Central memory CD4-positive, alpha-beta T cell (primary cell): Measurements from ENCODE around the gene ACER1.
"Not testable (repeated sequence)": the region's sequence is repeated elsewhere in the genome, so short reads cannot be mapped to it uniquely, and the experiment has no call there.

ENCODE experiments used
- DNase-seq: peaks from one replicate; pipeline ENCODE4 v3.0.0; 2022

ACER1 gene

DNA sequence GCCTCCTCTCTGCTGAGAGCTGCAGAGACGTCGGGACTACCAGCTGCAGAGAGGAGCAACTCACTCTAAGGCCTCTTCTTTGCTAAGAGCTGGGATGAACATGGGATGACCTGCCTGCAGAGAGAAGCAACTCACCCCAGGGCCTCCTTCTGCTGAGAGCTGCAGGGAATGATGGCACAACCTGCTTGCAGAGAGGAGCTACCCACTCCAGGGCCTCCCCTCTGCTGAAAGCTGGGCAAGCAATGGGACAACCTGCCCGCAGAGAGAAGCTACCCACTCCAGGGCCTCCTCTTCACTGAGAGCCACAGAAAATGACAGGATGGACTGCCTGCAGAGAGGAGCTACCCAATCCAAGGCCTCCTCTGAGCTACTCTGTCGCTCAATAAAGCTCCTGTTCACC is 46.7 kb downstream of the ACER1 start:
- DNase-seq = no peak

DNA sequence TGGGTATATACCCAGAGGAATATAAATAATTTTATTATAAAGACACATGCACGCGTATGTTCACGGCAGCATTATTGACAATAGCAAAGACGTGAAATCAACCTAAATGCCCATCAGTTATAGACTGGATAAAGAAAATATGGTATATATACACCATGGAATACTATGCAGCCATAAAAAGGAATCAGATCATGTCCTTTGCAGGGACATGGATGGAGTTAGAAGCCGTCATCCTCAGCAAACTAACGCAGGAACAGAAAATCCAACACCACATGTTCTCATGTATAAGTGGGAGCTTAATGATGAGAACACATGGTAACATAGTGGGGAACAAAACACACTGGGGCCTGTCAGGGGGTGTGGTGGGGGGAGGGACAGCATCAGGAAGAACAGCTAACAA is 51.0 kb downstream of the ACER1 start:
- DNase-seq = not testable (repeated sequence)

DNA sequence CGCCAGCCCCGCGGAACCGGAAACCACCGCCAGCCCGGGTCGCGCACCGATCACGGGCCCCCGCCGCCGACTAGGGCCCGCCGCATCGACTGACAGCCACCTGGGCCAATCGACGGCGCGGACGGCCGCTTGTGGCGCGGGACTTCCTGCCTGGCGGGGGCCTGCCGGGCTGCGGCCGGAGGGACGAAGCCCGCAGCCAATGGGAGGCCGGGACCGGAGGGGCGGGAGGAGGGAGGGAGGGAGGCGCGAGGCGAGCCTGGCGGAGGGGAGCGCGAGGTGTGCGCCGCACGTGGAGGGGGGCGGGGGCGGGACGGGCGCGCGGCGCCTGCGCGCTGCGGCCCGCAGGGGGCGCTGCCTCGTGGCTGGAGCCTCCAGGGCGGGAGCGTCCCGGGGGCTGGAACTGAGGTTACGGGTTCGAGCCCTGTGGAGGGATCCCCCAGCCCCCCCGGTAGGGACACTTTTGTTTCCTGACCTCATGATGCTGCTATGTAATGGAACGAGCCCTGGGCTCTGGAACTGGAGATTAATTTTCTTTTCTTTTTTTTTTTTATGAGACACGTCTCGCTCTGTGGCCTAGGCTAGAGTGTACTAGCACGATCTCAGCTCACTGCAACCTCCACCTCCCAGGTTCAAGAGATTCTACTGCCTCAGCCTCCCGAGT is 53.4 kb downstream of the ACER1 start, which contains the start of gene MLLT1:
MLLT1 (minus strand) TSS at position 45 of the 661 bp plus-strand sequence. CDS start 191 bp downstream, outside the sequence.
- peak; percentile 92 for DNase-seq

DNA sequence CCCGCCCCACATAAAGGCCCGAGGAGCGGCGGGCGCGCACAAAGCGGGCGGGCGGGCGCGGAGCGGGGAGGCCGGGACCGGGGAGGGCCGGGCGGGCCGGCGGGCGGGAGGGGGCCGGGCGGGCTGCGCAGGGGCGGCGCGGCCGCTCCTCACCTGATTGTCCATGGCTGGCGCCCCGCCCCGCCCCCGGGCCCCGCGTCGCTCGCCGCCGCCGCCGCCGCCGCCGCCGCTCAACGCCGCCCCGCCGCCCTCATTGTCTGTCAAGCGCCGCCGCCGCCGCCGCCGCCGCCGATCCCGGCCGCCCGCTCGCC is 53.8 kb downstream of the ACER1 start:
- no peak for DNase-seq

DNA sequence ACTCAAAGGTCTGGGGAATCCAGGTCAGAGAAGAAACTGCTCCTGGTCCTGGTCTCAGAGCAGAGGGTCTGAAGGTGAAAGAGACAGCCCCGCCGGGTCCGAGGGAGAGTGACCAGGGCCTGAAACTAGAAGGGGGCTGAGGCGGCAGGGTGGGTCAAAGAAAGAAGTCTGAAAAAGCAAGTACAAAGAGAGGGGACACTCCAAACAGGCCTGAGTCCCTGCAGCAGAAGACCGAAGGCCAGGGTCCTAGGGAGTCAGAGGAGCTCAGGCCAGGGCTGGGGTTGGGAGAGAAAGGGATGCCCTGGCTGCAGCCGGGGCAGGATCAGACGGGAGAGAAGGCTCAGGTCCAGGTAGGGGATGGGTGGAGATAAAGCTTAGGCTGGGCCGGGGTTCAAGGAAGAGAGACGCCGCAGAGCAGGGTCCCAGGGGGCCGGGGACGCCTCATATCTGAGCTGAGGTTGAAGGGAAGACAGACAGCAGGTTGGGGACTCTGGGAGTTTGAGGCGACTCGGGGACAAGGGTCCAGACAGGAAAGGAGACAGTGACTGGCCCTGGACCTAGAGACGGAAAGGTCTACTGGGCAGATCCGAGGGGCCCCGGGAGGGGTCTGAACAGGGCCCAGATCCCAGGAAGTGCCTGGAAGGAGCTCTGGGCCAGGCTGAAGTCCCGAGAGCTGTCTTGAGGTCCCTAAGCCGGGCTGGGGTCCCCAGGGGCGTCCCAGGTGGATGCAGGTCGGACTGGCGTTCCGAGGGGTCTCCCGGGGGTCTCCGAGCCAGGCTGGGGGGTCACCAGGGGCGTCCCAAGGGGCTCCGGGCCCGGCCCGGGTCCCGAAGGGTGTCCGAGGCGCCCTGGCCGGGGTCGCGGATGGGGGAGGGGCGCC is 54.4 kb downstream of the ACER1 start:
- DNase-seq = no peak

DNA sequence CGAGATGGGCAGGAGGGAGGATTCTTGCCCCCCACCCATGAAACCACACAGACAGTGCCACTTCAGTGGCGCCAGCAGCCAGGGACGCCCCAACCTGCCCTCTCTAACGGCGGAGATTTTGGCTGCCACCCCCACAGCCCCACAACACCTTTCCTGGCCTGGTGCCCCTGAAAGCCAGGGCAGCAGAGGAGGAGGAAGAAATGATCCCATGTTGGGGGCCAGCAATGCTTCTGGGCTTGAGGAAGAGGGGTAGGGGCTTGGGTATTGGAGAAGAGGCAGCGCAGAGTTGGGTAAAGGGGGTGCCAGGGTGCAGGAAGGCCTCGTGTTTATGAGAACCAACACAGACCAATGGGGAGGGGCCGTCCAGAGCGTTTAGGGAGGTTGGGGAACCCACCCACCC is 55.4 kb downstream of the ACER1 start:
- no peak for DNase-seq

DNA sequence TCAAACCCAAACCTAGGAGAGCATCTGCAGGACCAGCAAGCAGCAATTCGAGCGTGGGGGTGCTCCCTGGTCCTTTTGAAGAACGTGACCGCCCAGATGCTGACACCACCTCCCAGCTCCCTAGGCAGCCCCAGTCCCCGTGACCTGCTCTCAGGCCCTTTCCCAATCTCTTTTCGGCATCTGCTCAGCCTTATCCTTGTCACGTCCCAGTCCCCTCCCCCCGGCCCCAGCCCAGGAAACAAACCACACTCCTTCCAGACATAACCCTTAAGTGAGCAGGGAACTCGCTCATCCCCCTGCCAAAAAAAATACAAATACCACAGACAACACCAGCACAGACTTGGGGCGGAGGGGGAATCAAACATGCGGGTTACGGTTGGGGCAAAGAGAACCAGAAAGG is 57.0 kb downstream of the ACER1 start:
- no peak for DNase-seq

DNA sequence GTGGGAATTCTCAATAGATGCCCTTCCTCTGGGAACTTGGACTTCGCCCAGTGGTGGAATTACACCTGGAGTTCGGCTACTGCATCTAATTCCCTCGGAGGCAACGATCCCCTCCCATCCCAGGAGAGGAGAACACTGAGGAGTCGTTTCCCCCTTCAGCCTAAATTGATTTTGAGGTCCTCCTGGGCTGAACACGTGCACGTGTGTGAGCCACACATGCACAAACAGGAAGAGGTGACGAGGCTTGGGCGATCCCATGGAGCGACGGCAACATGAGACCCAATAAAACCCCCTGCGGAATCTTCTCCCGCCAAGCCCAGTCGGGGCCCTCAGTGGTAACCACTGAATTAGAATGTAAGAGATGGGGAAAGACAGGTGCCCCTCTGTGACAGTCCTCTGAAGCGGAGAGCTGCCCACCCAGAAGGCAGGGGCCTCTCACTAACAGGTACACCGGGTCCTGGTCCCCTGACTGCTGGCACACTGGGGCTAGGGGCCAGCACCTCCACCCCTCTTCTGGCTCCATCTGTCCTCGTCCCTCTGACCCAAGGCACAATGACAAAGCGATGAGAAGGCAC is 58.2 kb downstream of the ACER1 start:
- no peak for DNase-seq

DNA sequence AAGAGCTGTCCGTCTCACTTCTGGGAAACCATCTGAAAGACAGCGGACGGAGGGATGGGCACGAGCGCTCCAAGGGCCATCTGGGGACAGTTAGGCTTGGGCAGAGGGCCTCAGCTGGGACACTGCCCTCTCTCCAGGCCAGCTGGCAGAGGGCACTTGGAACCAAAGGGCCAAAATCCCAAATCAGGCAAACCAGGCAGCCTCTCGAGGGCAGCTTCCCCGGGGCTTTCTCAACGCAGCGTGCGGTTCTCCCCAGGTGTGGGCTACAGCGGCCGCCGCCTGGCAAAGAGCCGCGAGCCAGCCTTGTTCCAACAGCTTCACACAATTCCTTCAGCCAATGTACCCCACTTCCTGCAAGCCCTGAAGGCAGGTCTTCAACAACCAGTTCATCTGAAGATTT is 58.7 kb downstream of the ACER1 start:
- DNase-seq = no peak

DNA sequence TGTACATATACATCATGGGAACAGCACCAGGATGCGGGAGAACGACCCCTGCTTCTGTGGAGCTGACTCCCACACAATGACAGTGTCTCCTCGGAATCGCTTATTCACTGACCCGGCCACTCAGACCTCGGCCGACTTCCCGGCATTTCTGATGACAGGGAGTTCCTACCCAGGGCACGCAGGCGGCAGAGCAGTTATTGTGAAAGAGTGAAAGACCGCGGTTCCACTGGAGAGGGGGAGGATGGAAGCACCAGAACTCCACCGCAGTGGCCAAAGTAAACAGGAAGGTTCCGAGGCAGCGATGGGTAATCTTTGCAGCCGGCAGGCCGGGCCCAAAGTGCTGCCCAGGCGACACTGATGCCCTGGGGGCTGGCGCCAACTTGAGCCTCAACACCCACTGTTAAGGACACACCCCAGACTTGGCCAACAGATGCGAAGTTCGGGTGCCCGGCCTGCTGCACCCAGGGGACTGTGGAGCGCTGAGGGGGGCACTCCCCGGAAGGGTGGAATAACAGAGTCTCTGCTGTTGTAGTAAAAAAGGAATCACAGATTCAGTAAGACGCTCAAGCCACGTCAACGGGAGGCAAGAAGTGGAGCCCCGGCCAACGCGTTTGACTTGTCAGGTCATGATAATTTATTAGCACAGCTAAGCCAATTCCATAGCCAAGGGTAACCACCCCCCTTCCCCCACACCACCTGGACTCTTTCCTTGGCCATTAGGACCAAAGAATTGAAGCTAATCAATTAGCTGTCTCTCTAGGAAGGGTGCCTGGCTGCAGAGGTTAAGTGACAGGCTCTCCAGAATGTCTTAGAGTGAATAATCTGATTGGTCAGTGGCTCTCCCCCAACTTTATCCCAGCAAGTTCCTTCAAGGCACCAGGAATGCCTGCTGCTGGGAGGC is 59.5 kb downstream of the ACER1 start:
- DNase-seq = no peak

DNA sequence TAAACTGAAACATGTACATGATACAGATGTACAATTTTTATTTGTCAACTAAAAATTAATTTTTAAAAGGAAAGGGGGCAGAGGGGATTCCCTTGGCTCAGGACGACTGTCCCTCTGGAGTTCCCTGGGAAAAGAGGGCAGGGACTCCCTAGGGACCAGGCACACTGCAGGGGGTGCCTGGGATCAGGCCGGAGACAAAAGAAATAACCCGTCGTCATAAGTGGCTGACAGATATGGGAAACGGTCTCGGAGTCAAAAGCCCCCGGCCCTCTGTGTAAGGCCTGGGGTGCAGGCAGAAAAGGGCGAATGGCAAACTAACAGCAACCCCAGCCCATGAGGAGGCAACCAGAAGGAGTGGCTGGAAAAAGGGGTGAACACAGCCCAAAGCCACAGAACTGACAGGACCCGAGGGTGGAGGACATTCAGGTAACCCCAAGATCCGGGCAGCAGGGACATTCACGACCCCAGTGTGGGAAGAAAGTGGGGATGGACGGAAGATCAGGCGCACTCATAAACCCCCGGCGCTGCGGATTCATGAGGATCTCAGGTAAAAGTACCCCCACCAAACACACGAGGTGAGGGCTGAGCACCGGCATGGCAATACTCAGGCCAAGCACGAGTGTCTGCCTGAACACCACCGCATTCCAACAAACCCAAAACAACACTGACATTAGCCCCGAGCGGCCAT is 60.4 kb downstream of the ACER1 start:
- no peak for DNase-seq

DNA sequence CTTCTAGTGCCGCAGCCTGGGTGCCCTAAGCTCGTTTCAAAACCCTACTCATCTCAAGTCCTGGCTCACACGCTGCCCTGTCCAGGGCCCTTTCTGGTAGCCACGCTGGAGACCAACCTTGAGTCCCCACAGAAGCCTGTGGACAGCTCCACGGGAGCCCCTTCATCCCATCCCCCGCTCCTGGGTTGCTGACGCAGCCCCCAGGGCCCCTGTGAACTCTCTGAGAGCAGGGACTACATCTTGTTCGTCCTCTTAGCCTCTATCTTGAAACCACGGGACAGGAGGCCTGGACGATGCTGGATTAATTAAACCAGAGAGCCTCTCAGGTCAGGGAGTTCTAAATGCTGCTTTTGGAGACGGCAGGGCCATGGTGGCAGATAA is 61.0 kb downstream of the ACER1 start:
- DNase-seq = no peak

DNA sequence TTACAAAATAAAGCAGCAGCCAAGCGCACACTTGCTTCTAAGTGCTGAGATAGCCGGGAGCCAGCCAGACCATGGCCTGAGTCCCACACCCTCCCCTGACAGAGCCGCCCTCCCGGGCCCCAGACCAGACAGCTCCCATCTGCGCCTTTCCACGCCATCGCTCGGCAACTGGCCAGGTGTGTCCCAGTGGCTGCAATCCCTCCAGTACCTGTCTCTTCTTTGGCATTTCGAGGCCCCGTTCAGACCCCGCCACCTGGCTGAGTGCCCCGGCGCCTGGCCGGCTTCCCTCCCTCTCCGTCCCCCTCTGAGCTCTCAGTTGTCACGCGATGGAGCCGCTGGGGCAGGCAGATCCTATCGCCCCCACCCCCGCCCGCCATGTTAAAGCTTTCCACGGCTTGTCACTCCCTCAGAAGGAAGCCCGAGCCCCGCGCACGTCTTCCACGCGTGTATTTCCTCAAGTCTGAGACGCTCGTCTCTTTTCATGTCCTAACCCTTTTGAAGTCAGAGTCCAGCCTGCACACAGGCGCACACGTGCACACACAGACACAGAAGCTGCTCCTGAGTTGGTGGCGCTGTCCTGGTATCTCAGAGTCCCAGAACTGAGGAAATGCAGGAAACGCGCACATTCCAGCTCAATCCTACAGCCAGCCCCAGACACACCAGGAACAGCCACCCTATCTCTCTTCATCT is 61.5 kb downstream of the ACER1 start:
- DNase-seq = no peak

DNA sequence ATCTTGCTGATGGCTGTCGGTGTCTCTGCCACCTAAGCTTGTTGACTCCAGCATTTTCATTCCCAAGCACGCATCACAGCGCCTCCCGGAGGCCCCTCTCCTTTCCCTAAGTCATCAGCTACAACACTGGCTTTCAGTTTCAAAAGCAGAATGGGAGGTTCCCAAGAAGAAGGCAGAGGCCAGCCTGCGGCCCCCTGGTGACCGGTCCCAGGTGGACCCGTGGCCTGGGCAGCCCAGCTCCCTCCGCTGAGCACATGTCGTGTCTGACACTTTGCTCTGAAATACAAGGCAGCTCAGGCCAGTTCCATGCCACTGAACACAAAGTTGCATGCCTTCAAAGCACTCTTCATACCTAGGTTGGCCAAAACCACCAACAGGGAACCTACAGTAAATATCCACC is 62.2 kb downstream of the ACER1 start:
- no peak for DNase-seq

DNA sequence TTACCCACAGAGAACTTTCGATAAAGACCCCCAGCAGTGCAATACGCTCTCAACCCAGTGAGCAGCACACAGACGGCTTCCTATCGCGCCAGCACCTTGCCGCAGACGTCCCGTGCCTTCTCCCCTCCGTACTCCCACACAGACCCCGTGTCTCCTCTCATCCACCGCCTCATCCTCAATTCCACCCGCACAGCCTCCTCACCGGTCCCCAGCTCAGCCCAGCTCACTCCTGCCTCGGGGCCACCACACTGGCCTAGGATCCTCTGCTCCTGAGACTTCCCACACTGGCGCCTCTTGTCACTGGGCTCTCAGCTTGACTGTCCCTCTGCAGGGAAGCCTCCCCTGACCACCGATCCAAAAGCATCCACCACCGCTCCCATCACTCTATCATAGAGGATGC is 62.6 kb downstream of the ACER1 start:
- no peak for DNase-seq

DNA sequence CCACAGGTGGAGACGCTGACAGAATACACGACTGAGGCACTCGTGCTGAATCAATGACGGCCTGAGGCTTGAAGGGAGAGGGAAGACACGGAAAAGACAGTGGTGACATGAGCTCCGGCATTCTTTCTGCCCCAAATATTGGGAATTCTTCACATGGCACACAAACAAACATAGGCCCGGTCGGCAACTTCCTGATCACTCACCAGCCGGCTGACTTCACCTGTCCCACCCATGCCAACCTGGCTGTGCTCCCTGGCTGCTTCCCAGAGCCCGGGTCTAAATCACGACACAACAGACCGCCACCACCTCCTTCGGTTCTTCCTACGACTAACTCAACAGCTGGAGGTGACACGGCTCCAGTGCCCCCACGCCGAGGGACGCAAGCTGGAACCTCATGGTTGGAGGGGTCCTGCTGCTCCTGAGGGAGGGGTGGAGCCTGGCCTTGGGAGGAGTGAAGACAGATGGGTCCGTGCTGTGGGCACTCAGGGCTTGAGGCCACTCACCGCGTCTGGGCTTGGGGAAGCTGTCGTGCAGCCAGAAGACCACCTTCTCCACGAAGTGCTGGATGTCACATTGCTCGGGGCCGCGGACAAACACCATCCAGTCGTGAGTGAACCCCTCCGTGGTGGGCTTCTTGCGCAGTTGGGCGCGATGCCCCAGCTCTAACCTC is 63.2 kb downstream of the ACER1 start:
- no peak for DNase-seq

DNA sequence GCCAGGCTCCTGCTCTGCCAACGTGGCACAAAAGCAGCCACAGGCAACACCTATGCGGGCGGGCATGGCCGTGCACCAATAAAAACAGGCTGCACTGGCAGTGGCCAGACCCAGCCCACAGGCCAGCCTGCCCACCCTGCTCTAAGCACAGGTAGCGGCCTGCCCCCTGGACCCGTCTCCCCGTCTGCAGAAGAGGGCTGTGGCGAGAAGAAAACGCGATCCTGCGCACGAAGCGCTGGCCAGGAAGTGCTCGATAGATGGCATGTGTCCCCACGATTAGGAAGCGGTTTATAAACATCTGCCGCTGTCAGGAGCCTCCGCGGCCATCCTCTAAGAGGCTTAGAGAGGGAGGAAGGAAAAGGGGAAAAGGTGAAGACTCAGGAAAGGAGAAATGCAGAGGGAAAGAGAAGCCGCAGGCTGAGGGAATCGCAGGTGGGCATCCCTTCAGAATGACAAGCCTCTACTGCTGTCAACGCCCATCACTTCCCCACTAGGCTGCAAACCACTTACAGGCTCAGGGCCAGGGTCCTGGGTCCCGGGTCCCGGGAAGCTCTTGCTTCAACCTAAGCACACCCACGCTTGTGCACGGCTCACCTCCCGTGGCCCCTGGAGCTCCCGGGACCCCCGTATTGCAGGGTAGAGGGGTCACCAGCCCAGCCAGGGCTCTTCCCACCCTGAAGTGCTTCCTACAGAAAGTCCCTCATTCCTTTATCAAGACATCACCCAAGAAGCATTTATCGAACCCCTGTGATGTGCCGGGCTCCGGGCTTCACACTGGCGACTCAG is 64.1 kb downstream of the ACER1 start:
- no peak for DNase-seq

DNA sequence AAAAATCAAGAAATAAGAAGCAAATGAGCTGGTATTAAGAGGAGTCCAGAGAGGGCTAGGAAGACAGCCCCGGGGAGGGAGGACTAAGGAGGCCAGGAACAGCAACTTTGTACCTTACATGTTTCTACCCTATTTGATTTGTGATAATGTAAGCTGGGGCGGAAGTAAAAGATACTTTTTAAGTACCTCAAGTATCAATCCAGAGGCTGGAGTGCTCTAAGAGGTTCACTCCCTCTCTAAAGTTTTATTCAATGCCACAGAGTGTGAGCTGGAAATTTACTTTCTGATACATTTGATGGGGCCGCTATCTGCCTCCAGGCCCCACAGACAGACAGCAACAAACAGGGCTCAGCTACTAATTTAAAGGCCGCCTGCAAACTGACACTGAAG is 65.0 kb downstream of the ACER1 start:
- DNase-seq = no peak

DNA sequence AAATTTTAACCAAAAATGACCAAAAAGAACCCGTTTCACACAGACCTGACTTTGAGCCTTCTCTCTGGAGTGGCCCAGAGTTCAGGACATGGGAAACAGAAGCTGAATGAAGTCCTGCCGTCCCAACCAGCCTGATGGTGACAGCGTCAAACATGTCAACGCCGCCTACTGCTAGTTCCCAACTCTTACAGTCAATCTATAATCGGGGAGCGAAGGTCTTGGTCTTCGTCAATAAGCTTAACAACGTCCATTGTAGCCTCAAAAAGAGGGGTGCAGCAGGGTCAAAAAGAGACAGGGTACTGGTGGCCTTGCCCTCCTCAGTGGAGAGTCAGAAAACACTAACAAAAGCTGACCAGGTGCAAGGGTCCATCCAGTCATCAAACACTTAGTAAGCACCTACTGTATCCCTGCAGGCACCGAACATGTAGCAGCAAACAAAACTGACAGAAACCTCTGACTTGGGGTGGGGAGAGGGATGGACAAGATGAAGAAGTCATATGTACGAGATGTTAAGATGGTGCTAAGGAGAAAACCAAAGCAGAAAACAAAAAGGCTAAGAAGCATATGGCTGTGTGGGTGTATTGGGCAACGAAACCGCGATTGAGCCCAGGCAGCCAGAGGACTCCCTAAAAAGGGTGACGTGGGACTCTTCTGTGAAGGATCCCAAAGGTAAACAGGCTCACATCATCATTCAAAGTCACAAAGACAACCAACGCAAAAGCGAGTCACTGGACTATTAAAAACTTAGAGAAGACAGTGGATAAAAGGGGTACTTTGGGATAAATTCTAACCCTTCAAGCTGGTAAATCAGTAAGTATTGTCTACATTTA is 65.6 kb downstream of the ACER1 start:
- no peak for DNase-seq

DNA sequence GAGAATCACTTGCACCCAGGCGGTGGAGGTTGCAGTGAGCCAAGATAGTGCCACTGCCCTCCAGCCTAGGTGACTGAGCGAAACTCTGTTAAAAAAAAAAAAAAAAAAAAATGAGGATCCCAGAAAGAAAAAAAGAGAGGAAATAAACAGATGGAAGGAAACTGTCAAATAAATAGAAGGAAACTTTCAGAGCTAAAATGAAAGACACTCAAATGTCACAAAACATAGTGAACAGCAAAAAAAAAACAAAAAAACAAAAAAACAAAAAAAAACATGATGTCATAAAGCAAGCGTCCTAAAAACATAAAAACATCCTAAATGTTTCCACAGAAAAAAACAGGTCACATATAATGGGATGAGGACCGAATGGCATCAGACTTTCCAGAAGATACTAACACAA is 68.6 kb downstream of the ACER1 start:
- DNase-seq = no peak
